ENCODE data around the gene CLK1. TPM values are rescaled to one million over a fixed set of nuclear protein-coding genes. Genes with fewer than 3 reads are reported as not detected.
"Not testable (repeated sequence)": the region's sequence is repeated elsewhere in the genome, so short reads cannot be mapped to it uniquely, and the experiment has no call there.

Gene CLK1
- total and polyA plus RNA-seq, 4 donors: 89.3 to 361 (median 182) TPM

- H3K4me3 ChIP-seq (ENCODE audit: low read length in 2 of 2); H3K27me3 ChIP-seq (ENCODE audit: control insufficient read depth in 1 of 2, insufficient read depth in 2 of 2, low read length in 1 of 2); H3K9me3 ChIP-seq (ENCODE audit: control insufficient read depth, low read length); H3K27ac ChIP-seq (ENCODE audit: low read depth in 1 of 2, low read length in 2 of 2); intact Hi-C loops (cut with DNase I); H3K4me1 ChIP-seq (ENCODE audit: control insufficient read depth in 1 of 2, insufficient read depth in 2 of 2, low read length in 2 of 2); ATAC-seq (ENCODE audit: low FRiP score); DNase-seq; H3K36me3 ChIP-seq (ENCODE audit: control insufficient read depth in 1 of 2, insufficient read depth in 2 of 2, low read length in 1 of 2): not testable (repeated sequence)
- WGBS, 2 donors: 77 to 78% methylated on average over 2 of the region's 2 CpGs
These were observed 17.3 kb upstream of the CLK1 start for GRCh38 chr2:200881715-200882249.

- H3K4me3 ChIP-seq (ENCODE audit: low read length in 2 of 2): no peak overlapping the region
- WGBS, 2 donors: 90 to 91% methylated on average over 2 of the region's 2 CpGs
- intact Hi-C loops (cut with DNase I): no loop called here
- no peak overlapping the region for H3K27ac ChIP-seq (ENCODE audit: low read depth in 1 of 2, low read length in 2 of 2)
- ATAC-seq (ENCODE audit: low FRiP score) (no peak), DNase-seq (no peak)
- peaks cover 0 to 5% of the 10 kb centered on the region in 2 donors for H3K36me3 ChIP-seq (ENCODE audit: control insufficient read depth in 1 of 2, insufficient read depth in 2 of 2, low read length in 1 of 2)
- H3K4me1 ChIP-seq (ENCODE audit: control insufficient read depth in 1 of 2, insufficient read depth in 2 of 2, low read length in 2 of 2): no peaks in the 10 kb centered on the region
- no peaks in the 10 kb centered on the region for H3K27me3 ChIP-seq (ENCODE audit: control insufficient read depth in 1 of 2, insufficient read depth in 2 of 2, low read length in 1 of 2)
- H3K9me3 ChIP-seq (ENCODE audit: control insufficient read depth, low read length): no peaks in the 10 kb centered on the region
These were observed 13.9 kb upstream of the CLK1 start for GRCh38 chr2:200878289-200878880.

DNA sequence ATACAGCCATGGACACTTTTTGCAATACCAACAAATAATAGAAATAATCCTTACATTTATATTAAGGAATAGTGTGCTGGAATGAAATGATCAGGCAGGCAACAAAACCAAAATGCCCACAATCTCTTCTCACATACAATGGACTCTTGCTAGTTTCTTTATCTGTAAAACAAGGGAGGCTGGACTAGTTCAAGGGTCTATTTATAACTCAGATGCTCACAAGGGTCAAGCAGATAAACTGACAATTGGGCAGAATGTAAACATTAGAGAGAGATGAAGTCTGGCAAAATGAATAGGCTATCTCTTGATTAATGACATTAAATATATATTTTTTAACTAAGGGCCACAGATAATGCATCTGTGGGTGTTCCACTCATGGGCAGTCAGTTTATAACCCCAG is 13.0 kb upstream of the CLK1 start:
- H3K9me3 ChIP-seq (ENCODE audit: control insufficient read depth, low read length): no peaks in the 10 kb centered on the region
- no peak for ATAC-seq (ENCODE audit: low FRiP score)
- no peak overlapping the region for H3K4me3 ChIP-seq (ENCODE audit: low read length in 2 of 2)
- H3K36me3 ChIP-seq (ENCODE audit: control insufficient read depth in 1 of 2, insufficient read depth in 2 of 2, low read length in 1 of 2): peaks cover 0 to 5% of the 10 kb centered on the region in 2 donors
- no peak for DNase-seq
- intact Hi-C loops (cut with DNase I): no loop called here
- no peaks in the 10 kb centered on the region for H3K27me3 ChIP-seq (ENCODE audit: control insufficient read depth in 1 of 2, insufficient read depth in 2 of 2, low read length in 1 of 2)
- no peak overlapping the region for H3K27ac ChIP-seq (ENCODE audit: low read depth in 1 of 2, low read length in 2 of 2)
- no peaks in the 10 kb centered on the region for H3K4me1 ChIP-seq (ENCODE audit: control insufficient read depth in 1 of 2, insufficient read depth in 2 of 2, low read length in 2 of 2)

DNA sequence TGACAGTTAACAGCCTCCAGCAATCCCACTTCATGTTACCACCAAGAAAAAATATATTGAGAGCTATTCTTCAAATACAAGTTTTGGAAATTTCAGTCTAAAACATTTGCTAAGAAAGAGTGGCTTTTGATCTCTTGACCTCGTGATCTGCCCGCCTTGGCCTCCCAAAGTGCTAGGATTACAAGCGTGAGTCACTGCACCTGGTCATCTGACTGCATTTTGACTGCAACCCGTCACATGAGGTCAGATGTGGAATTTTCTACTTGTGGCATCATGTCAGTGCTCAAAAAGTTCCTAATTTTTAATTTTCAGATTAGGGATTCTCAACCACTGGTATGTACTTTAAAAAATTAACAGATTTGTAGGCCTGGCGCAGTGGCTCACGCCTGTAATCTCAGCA is 9.1 kb upstream of the CLK1 start:
- DNase-seq (no peak), ATAC-seq (ENCODE audit: low FRiP score) (no peak)
- Histone ChIP-seq H3K36me3 (ENCODE audit: control insufficient read depth in 1 of 2, insufficient read depth in 2 of 2, low read length in 1 of 2) (peaks cover 0 to 1% of the 10 kb centered on the region in 2 donors), H3K4me1 (ENCODE audit: control insufficient read depth in 1 of 2, insufficient read depth in 2 of 2, low read length in 2 of 2) (no peaks in the 10 kb centered on the region), H3K27me3 (ENCODE audit: control insufficient read depth in 1 of 2, insufficient read depth in 2 of 2, low read length in 1 of 2) (no peaks in the 10 kb centered on the region), H3K9me3 (ENCODE audit: control insufficient read depth, low read length) (no peaks in the 10 kb centered on the region), H3K27ac (ENCODE audit: low read depth in 1 of 2, low read length in 2 of 2) (no peak overlapping the region), H3K4me3 (ENCODE audit: low read length in 2 of 2) (no peak overlapping the region)
- intact Hi-C loops (cut with DNase I): no loop called here
- 95 to 97% methylated on average over 6 of the region's 6 CpGs for WGBS, 2 donors

GRCh38 chr2:200871151-200871550 is 6.7 kb upstream of the CLK1 start:
- no peak overlapping the region for H3K27ac ChIP-seq (ENCODE audit: low read depth in 1 of 2, low read length in 2 of 2)
- ATAC-seq (ENCODE audit: low FRiP score) (no peak), DNase-seq (no peak)
- H3K9me3 ChIP-seq (ENCODE audit: control insufficient read depth, low read length): no peaks in the 10 kb centered on the region
- peaks cover 0 to 1% of the 10 kb centered on the region in 2 donors for H3K36me3 ChIP-seq (ENCODE audit: control insufficient read depth in 1 of 2, insufficient read depth in 2 of 2, low read length in 1 of 2)
- intact Hi-C loops (cut with DNase I): no loop called here
- WGBS, 2 donors: 86 to 92% methylated on average over 3 of the region's 3 CpGs
- H3K4me3 ChIP-seq (ENCODE audit: low read length in 2 of 2): no peak overlapping the region
- no peaks in the 10 kb centered on the region for H3K27me3 ChIP-seq (ENCODE audit: control insufficient read depth in 1 of 2, insufficient read depth in 2 of 2, low read length in 1 of 2)
- H3K4me1 ChIP-seq (ENCODE audit: control insufficient read depth in 1 of 2, insufficient read depth in 2 of 2, low read length in 2 of 2): no peaks in the 10 kb centered on the region

GRCh38 chr2:200869014-200869413 is 4.6 kb upstream of the CLK1 start:
- DNase-seq (no peak), ATAC-seq (ENCODE audit: low FRiP score) (no peak)
- H3K27me3 ChIP-seq (ENCODE audit: control insufficient read depth in 1 of 2, insufficient read depth in 2 of 2, low read length in 1 of 2): no peaks in the 10 kb centered on the region
- 86% methylated on average over 2 of the region's 2 CpGs for WGBS, 2 donors
- H3K36me3 ChIP-seq (ENCODE audit: control insufficient read depth in 1 of 2, insufficient read depth in 2 of 2, low read length in 1 of 2): no peaks in the 10 kb centered on the region
- H3K4me3 ChIP-seq (ENCODE audit: low read length in 2 of 2): no peak overlapping the region
- no peaks in the 10 kb centered on the region for H3K4me1 ChIP-seq (ENCODE audit: control insufficient read depth in 1 of 2, insufficient read depth in 2 of 2, low read length in 2 of 2)
- H3K27ac ChIP-seq (ENCODE audit: low read depth in 1 of 2, low read length in 2 of 2): no peak overlapping the region
- H3K9me3 ChIP-seq (ENCODE audit: control insufficient read depth, low read length): no peaks in the 10 kb centered on the region
- intact Hi-C loops (cut with DNase I): no loop called here

GRCh38 chr2:200863782-200864175 is 679 bp downstream of the CLK1 start:
- ATAC-seq (ENCODE audit: low FRiP score) (peak; percentile 4), DNase-seq (no peak)
- peak overlapping the region; percentile 99 to 100 for H3K27ac ChIP-seq (ENCODE audit: low read depth in 1 of 2, low read length in 2 of 2)
- 0% methylated on average over 19 of the region's 19 CpGs for WGBS, 2 donors
- intact Hi-C loops (cut with DNase I): loop anchor here (5.0 kb wide), 2 partner anchors 51 to 151 kb away; partner anchors contain the start of gene BZW1 (in 2 of the 2)
- no peaks in the 10 kb centered on the region for H3K9me3 ChIP-seq (ENCODE audit: control insufficient read depth, low read length)
- H3K27me3 ChIP-seq (ENCODE audit: control insufficient read depth in 1 of 2, insufficient read depth in 2 of 2, low read length in 1 of 2): no peaks in the 10 kb centered on the region
- H3K4me3 ChIP-seq (ENCODE audit: low read length in 2 of 2): peak overlapping the region; percentile 80 to 95
- H3K36me3 ChIP-seq (ENCODE audit: control insufficient read depth in 1 of 2, insufficient read depth in 2 of 2, low read length in 1 of 2): no peaks in the 10 kb centered on the region
- no peaks in the 10 kb centered on the region for H3K4me1 ChIP-seq (ENCODE audit: control insufficient read depth in 1 of 2, insufficient read depth in 2 of 2, low read length in 2 of 2)

DNA sequence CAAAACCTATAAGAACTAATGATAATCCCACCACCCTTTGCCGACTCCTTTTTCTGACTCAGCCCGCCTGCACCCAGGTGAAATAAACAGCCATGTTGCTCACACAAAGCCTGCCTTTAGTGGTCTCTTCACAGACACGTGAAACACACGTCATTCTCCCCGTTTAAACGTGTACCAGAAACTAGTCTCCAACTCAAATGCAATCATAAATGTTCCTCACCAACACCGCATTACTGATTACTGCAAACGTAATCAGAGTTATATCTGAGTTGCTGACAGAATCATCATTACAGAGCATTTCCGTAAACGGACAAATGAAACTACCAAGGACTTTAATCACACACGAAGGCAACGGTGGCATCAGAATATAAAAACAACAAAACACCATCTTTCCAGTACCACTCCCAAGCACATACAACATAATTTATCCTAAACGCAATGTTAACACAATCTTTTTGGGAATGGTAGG is 1.9 kb downstream of the CLK1 start:
- no peak for ATAC-seq (ENCODE audit: low FRiP score)
- Histone ChIP-seq H3K36me3 (ENCODE audit: control insufficient read depth in 1 of 2, insufficient read depth in 2 of 2, low read length in 1 of 2) (peaks cover 2 to 3% of the 10 kb centered on the region in 2 donors), H3K27ac (ENCODE audit: low read depth in 1 of 2, low read length in 2 of 2) (peak overlapping the region in 1 of 2 donors; percentile 32), H3K27me3 (ENCODE audit: control insufficient read depth in 1 of 2, insufficient read depth in 2 of 2, low read length in 1 of 2) (no peaks in the 10 kb centered on the region), H3K4me1 (ENCODE audit: control insufficient read depth in 1 of 2, insufficient read depth in 2 of 2, low read length in 2 of 2) (peaks cover 0 to 3% of the 10 kb centered on the region in 2 donors), H3K9me3 (ENCODE audit: control insufficient read depth, low read length) (no peaks in the 10 kb centered on the region), H3K4me3 (ENCODE audit: low read length in 2 of 2) (peak overlapping the region; percentile 80 to 95)
- no peak for DNase-seq
- WGBS, 2 donors: 0% methylated on average over 13 of the region's 13 CpGs
- intact Hi-C loops (cut with DNase I): loop anchor here (5.0 kb wide), 2 partner anchors 50 to 150 kb away; partner anchors contain the start of gene BZW1 (in 2 of the 2)

- peaks cover 2 to 3% of the 10 kb centered on the region in 2 donors for H3K36me3 ChIP-seq (ENCODE audit: control insufficient read depth in 1 of 2, insufficient read depth in 2 of 2, low read length in 1 of 2)
- ATAC-seq (ENCODE audit: low FRiP score): no peak
- no peaks in the 10 kb centered on the region for H3K9me3 ChIP-seq (ENCODE audit: control insufficient read depth, low read length)
These were observed 2.8 kb downstream of the CLK1 start for GRCh38 chr2:200861617-200862155.

More at GRCh38 chr2:200861617-200862155, 2.8 kb downstream of the CLK1 start:
- H3K4me1 ChIP-seq (ENCODE audit: control insufficient read depth in 1 of 2, insufficient read depth in 2 of 2, low read length in 2 of 2): peaks cover 0 to 3% of the 10 kb centered on the region in 2 donors
- DNase-seq: no peak
- H3K27ac ChIP-seq (ENCODE audit: low read depth in 1 of 2, low read length in 2 of 2): no peak overlapping the region
- H3K27me3 ChIP-seq (ENCODE audit: control insufficient read depth in 1 of 2, insufficient read depth in 2 of 2, low read length in 1 of 2): no peaks in the 10 kb centered on the region
- intact Hi-C loops (cut with DNase I): loop anchor here (5.0 kb wide), 2 partner anchors 49 to 149 kb away; partner anchors contain the start of gene BZW1 (in 2 of the 2)
- 1 to 2% methylated on average over 4 of the region's 4 CpGs for WGBS, 2 donors
- peak overlapping the region; percentile 68 to 71 for H3K4me3 ChIP-seq (ENCODE audit: low read length in 2 of 2)
